ENCODE measurements around the gene ANGPT4. TPM values are rescaled to one million over a fixed set of nuclear protein-coding genes. Genes with fewer than 3 reads are reported as not detected.

The ANGPT4 gene
- total and polyA plus RNA-seq, 9 of the 15 experiments (the other 6 are each of a cell fraction or from before 2014, with no cell fraction given) = not detected

DNA sequence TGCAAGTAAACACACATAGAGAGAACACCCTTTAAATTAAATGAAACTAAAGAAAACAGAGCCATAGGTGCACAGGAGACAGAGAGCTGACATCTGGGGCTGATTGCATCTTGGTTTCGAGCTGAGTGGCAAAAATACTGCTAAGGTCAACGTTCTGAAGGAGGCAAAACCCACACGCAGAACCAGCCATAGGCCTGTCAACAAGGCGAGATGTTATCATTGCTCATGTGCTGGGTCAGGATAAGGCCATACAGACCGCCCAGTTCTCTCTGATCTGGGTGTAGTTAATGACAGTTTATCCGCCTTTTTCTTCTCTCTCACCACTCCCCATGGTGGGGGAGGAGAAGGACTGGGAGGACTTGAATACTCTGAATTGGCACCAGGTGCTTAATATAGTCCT lies 87.1 kb downstream of the ANGPT4 start (continued):
- TF ChIP-seq, protein P1, sequence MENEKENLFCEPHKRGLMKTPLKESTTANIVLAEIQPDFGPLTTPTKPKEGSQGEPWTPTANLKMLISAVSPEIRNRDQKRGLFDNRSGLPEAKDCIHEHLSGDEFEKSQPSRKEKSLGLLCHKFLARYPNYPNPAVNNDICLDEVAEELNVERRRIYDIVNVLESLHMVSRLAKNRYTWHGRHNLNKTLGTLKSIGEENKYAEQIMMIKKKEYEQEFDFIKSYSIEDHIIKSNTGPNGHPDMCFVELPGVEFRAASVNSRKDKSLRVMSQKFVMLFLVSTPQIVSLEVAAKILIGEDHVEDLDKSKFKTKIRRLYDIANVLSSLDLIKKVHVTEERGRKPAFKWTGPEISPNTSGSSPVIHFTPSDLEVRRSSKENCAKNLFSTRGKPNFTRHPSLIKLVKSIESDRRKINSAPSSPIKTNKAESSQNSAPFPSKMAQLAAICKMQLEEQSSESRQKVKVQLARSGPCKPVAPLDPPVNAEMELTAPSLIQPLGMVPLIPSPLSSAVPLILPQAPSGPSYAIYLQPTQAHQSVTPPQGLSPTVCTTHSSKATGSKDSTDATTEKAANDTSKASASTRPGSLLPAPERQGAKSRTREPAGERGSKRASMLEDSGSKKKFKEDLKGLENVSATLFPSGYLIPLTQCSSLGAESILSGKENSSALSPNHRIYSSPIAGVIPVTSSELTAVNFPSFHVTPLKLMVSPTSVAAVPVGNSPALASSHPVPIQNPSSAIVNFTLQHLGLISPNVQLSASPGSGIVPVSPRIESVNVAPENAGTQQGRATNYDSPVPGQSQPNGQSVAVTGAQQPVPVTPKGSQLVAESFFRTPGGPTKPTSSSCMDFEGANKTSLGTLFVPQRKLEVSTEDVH (IDR thresholded peaks at IDR 0.05; ENCODE audit: low read depth, partially characterized antibody) = peak; percentile 37
- no peak for TF ChIP-seq HLTF (IDR thresholded peaks at IDR 0.05)
- no peak for TF ChIP-seq PHB2 (IDR thresholded peaks at IDR 0.05; ENCODE audit: low read depth)
- no peak for TF ChIP-seq ZNF133 (CRISPR knock-in tag; IDR thresholded peaks at IDR 0.05)
- TF ChIP-seq, protein P2, sequence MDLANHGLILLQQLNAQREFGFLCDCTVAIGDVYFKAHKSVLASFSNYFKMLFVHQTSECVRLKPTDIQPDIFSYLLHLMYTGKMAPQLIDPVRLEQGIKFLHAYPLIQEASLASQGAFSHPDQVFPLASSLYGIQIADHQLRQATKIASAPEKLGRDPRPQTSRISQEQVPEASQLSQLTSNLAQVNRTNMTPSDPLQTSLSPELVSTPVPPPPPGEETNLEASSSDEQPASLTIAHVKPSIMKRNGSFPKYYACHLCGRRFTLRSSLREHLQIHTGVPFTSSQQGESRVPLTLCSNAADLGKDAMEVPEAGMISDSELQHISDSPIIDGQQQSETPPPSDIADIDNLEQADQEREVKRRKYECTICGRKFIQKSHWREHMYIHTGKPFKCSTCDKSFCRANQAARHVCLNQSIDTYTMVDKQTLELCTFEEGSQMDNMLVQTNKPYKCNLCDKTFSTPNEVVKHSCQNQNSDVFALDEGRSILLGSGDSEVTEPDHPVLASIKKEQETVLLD (IDR thresholded peaks at IDR 0.05) = peak; percentile 61; the same call in 1 of the 2 replicates
- TF ChIP-seq NBN (IDR thresholded peaks at IDR 0.05; ENCODE audit: low read depth) = peak; percentile 86
- TF ChIP-seq FOSL1 (tag; conservative IDR thresholded peaks at IDR 0.05) = 0 out of 2 replicates have a peak, but pooled peaks have one; percentile 39
- TF ChIP-seq TBL1XR1 (IDR thresholded peaks at IDR 0.05; ENCODE audit: low read length in 2 of 2) = peak; percentile 75 to 92; a peak in 3 of 4 replicates
- TF ChIP-seq POLR2A (conservative IDR thresholded peaks at IDR 0.05) = no peak
- TF ChIP-seq, protein P3, sequence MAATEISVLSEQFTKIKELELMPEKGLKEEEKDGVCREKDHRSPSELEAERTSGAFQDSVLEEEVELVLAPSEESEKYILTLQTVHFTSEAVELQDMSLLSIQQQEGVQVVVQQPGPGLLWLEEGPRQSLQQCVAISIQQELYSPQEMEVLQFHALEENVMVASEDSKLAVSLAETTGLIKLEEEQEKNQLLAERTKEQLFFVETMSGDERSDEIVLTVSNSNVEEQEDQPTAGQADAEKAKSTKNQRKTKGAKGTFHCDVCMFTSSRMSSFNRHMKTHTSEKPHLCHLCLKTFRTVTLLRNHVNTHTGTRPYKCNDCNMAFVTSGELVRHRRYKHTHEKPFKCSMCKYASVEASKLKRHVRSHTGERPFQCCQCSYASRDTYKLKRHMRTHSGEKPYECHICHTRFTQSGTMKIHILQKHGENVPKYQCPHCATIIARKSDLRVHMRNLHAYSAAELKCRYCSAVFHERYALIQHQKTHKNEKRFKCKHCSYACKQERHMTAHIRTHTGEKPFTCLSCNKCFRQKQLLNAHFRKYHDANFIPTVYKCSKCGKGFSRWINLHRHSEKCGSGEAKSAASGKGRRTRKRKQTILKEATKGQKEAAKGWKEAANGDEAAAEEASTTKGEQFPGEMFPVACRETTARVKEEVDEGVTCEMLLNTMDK (IDR thresholded peaks at IDR 0.05; ENCODE audit: borderline replicate concordance, insufficient read depth, low read depth, low read length, poor library complexity, severe bottlenecking) = no peak
- TF ChIP-seq, protein P4, sequence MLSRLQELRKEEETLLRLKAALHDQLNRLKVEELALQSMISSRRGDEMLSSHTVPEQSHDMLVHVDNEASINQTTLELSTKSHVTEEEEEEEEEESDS (CRISPR knock-in tag; IDR thresholded peaks at IDR 0.05) = no peak
- TF ChIP-seq CXXC5 (CRISPR knock-in tag; IDR thresholded peaks at IDR 0.05) = peak; percentile 84
- no peak for TF ChIP-seq PYGO2 (tag; IDR thresholded peaks at IDR 0.05)
- 0 out of 2 replicates have a peak, but pooled peaks have one; percentile 30 for TF ChIP-seq ZC3H11A (IDR thresholded peaks at IDR 0.05; ENCODE audit: low read depth, low read length)
- TF ChIP-seq ZNF274 (IDR thresholded peaks at IDR 0.05; ENCODE audit: borderline replicate concordance, low read depth, low read length) = no peak
- TF ChIP-seq FOS (IDR thresholded peaks at IDR 0.05; ENCODE audit: extremely low read depth, insufficient read length) = no peak
- TF ChIP-seq NFRKB (IDR thresholded peaks at IDR 0.05; ENCODE audit: low read depth) = no peak

All from K562 (cell line).